Endothelial cell of umbilical vein (primary cell): ENCODE data around the gene AGAP3. TPM values are rescaled to one million over a fixed set of nuclear protein-coding genes. Genes with fewer than 3 reads are reported as not detected.

Source experiments
- BruUV-seq: library from RNA; stranded (reverse); fragments of 400-500 nt; replicated peaks from 2 replicates; lab custom pipeline; 2021; lab: Mats Ljungman, UMichigan
- CTCF ChIA-PET: fragments of 300-600, 350-600 bp; sonication (Branson Sonifier 250); formaldehyde crosslinking; loops from one replicate; lab custom pipeline; 2021; ENCODE audit warnings: antibody characterized with exemption, inconsistent platforms; lab: Charles Lee
- POLR2A ChIA-PET: fragments of 300-600, 350-600 bp; sonication (Branson Sonifier 250); formaldehyde crosslinking; loops from one replicate; lab custom pipeline; 2021; ENCODE audit warnings: antibody characterized with exemption, inconsistent platforms; lab: Charles Lee
- DNase-seq: peaks from one replicate; pipeline ENCODE4 v3.0.0-alpha.2; 2011; ENCODE audit warnings: low read depth, low spot score
- FAIRE-seq: peaks from 2 replicates; lab custom pipeline; 2011; peaks lifted over from hg19 to GRCh38; lab: Jason Lieb, UNC
- H2AFZ ChIP-seq: 2 replicates; pipeline ENCODE4 v1.6.0; 2012; ENCODE audit warnings: low read depth, low read length, control low read depth, inconsistent platforms
- H3K27ac ChIP-seq: 2 replicates; pipeline ENCODE4 v1.5.1; 2011; ENCODE audit warnings: low read depth, mild to moderate bottlenecking, control low read depth, low read length, moderate library complexity; ENCODE audit not compliant: insufficient read depth
- H3K27me3 ChIP-seq, 2 experiments: 2 replicates each; pipeline versions ENCODE4 v1.6.0 to v1.6.1; 2011; ENCODE audit warnings: low read length in 2 of 2, mixed read lengths in 1 of 2; ENCODE audit not compliant: control insufficient read depth in 2 of 2, insufficient read depth in 2 of 2
- H3K36me3 ChIP-seq, 2 experiments: 2 replicates in 1 of 2; 3 replicates in 1 of 2; pipeline ENCODE4 v1.5.1; 2011; ENCODE audit warnings: low read length in 2 of 2, mild to moderate bottlenecking in 1 of 2, moderate library complexity in 1 of 2; ENCODE audit not compliant: control insufficient read depth in 2 of 2, insufficient read depth in 2 of 2; ENCODE audit errors: extremely low read depth in 1 of 2
- H3K4me1 ChIP-seq: 3 replicates; pipeline ENCODE4 v1.5.1; 2011; ENCODE audit warnings: mild to moderate bottlenecking, low read length; ENCODE audit not compliant: control insufficient read depth, insufficient read depth; ENCODE audit errors: extremely low read depth
- H3K4me2 ChIP-seq: 2 replicates; pipeline ENCODE4 v1.6.1; 2011; ENCODE audit warnings: low read length, control low read depth, mixed read lengths; ENCODE audit not compliant: insufficient read depth
- H3K4me3 ChIP-seq, 3 experiments: fragments of 200-600 bp in 1 of 3; sonication (generic), shearing (Covaris generic) in 1 of 3; replicated peaks in 1 of 3; 2 replicates each; pipeline ENCODE4 v1.5.1; 2011 to 2016; ENCODE audit warnings: control low read depth in 3 of 3, low read length in 3 of 3, mild to moderate bottlenecking in 2 of 3, inconsistent platforms in 1 of 3, low read depth in 1 of 3, moderate library complexity in 1 of 3; ENCODE audit not compliant: insufficient read depth in 1 of 3
- H3K79me2 ChIP-seq: 2 replicates; pipeline ENCODE4 v1.6.0; 2012; ENCODE audit warnings: low read length, inconsistent platforms; ENCODE audit not compliant: control insufficient read depth, insufficient read depth
- H3K9ac ChIP-seq: replicated peaks from 2 replicates; pipeline ENCODE3; 2011; ENCODE audit warnings: low read length, control low read depth; ENCODE audit not compliant: insufficient read depth; ENCODE audit errors: extremely low read depth
- H3K9me1 ChIP-seq: replicated peaks from 3 replicates; pipeline ENCODE4 v1.6.0; 2011; ENCODE audit warnings: mild to moderate bottlenecking, low read length; ENCODE audit not compliant: control insufficient read depth, insufficient read depth; ENCODE audit errors: extremely low read depth
- H3K9me3 ChIP-seq: replicated peaks from 2 replicates; pipeline ENCODE4 v1.5.1; 2012; ENCODE audit warnings: low read length, inconsistent platforms; ENCODE audit not compliant: control insufficient read depth, insufficient read depth
- H4K20me1 ChIP-seq: replicated peaks from 2 replicates; pipeline ENCODE3; 2011; ENCODE audit warnings: mild to moderate bottlenecking, low read length; ENCODE audit not compliant: control insufficient read depth, insufficient read depth; ENCODE audit errors: extremely low read depth
- CTCF ChIP-seq, 2 donors: IDR thresholded peaks; 1 replicate in 1 of 2; 2 replicates in 1 of 2; pipeline ENCODE4 v1.5.1; 2011; ENCODE audit warnings: low read length in 2 of 2, mild to moderate bottlenecking in 2 of 2, moderate library complexity in 2 of 2, control low read depth in 1 of 2, inconsistent platforms in 1 of 2, low read depth in 1 of 2; ENCODE audit not compliant: insufficient read depth in 1 of 2; ENCODE audit errors: extremely low read depth in 1 of 2
- FOS ChIP-seq: IDR thresholded peaks from 2 replicates; pipeline ENCODE4 v1.6.1; 2011; ENCODE audit warnings: mild to moderate bottlenecking, low read length, moderate library complexity, borderline replicate concordance; ENCODE audit not compliant: insufficient read depth
- GATA2 ChIP-seq: IDR thresholded peaks from 2 replicates; pipeline ENCODE4 v1.7.0; 2011; ENCODE audit warnings: low read depth, mild to moderate bottlenecking, moderate library complexity, mixed read lengths, low read length; ENCODE audit not compliant: insufficient read length, insufficient read depth
- JUN ChIP-seq: IDR thresholded peaks from 2 replicates; pipeline ENCODE4 v1.6.1; 2011; ENCODE audit warnings: borderline replicate concordance, low read depth; ENCODE audit not compliant: insufficient read length, insufficient read depth
- MYC ChIP-seq: IDR thresholded peaks from one replicate; pipeline ENCODE4 v1.6.1; 2011; ENCODE audit warnings: mild to moderate bottlenecking, low read depth, low read length
- POLR2A ChIP-seq: IDR thresholded peaks from 2 replicates; pipeline ENCODE4 v1.6.1; 2012; ENCODE audit warnings: low read depth, mild to moderate bottlenecking, control low read depth, low read length
- POLR2AphosphoS5 ChIP-seq: IDR thresholded peaks from 2 replicates; pipeline ENCODE4 v1.6.1; 2012; ENCODE audit warnings: low read depth, mild to moderate bottlenecking, control low read depth, low read length, moderate library complexity; ENCODE audit not compliant: insufficient read depth
- dilution Hi-C: fragments of 300-500 bp; cut with MboI; formaldehyde crosslinking; loops from one replicate; pipeline ENCODE4 v1.15.0; 2019; ENCODE audit warnings: low sequenced_read_pairs; ENCODE audit not compliant: extremely low pct_ligation_motif_present
- intact Hi-C: fragments of 100-400 bp; cut with micrococcal nuclease; formaldehyde crosslinking; loops from one replicate; pipeline ENCODE4 v1.10.0; 2022
- polyA plus RNA-seq, 4 experiments: library from polyadenylated mRNA; depleted of rRNA in 3 of 4; stranded (reverse) in 3 of 4; unstranded in 1 of 4; fragments of >200 nt; gene quantifications; 2 replicates each; pipeline versions ENCODE4 v1.2.1 to v1.2.3, GENCODE V29; 2011 to 2012; ENCODE audit warnings: missing spikeins in 1 of 4
- total RNA-seq: library from RNA; stranded (reverse); gene quantifications from 2 replicates; pipeline ENCODE4 v1.2.3, GENCODE V29; 2021

The AGAP3 gene
- total and polyA plus RNA-seq, 2 donors (not counting 3 experiments of a cell fraction or from before 2014, with no cell fraction given), result 171 to 174 TPM

GRCh38 chr7:151064454-151064853, 21.8 kb upstream of the AGAP3 start:
- no peak overlapping the region for H3K9ac ChIP-seq
- H3K27me3 ChIP-seq, result no peaks in the 10 kb centered on the region
- no peak overlapping the region for H2AFZ ChIP-seq
- peaks cover 34% of the 10 kb centered on the region for H3K79me2 ChIP-seq
- H3K4me1 ChIP-seq, result peaks cover 10% of the 10 kb centered on the region
- ChIA-PET CTCF (no interaction called here), POLR2A (no interaction called here)
- no peak overlapping the region for H3K4me2 ChIP-seq
- DNase-seq (no peak), FAIRE-seq (no peak)
- H3K9me1 ChIP-seq, result no peaks in the 10 kb centered on the region
- intact Hi-C loops (no loop called here), dilution Hi-C loops (no loop called here)
- BruUV-seq, result TSS peak; percentile 4
- H3K9me3 ChIP-seq, result no peaks in the 10 kb centered on the region
- peaks cover 12 to 43% of the 10 kb centered on the region in 2 experiments for H3K36me3 ChIP-seq
- no peak overlapping the region for H3K4me3 ChIP-seq
- no peak for TF ChIP-seq FOS
- TF ChIP-seq CTCF (IDR thresholded peaks at IDR 0.05; ENCODE audit: extremely low read depth in 1 of 2, insufficient read depth in 1 of 2, low read depth in 1 of 2, low read length in 2 of 2), result no peak
- no peak for TF ChIP-seq MYC
- no peak for TF ChIP-seq POLR2AphosphoS5
- TF ChIP-seq POLR2A, result no peak
- TF ChIP-seq GATA2, result no peak
- no peak for TF ChIP-seq JUN
- no peak overlapping the region for H3K27ac ChIP-seq
- no peaks in the 10 kb centered on the region for H4K20me1 ChIP-seq
